ENCODE data around the gene C1orf159.

Gene C1orf159

DNA sequence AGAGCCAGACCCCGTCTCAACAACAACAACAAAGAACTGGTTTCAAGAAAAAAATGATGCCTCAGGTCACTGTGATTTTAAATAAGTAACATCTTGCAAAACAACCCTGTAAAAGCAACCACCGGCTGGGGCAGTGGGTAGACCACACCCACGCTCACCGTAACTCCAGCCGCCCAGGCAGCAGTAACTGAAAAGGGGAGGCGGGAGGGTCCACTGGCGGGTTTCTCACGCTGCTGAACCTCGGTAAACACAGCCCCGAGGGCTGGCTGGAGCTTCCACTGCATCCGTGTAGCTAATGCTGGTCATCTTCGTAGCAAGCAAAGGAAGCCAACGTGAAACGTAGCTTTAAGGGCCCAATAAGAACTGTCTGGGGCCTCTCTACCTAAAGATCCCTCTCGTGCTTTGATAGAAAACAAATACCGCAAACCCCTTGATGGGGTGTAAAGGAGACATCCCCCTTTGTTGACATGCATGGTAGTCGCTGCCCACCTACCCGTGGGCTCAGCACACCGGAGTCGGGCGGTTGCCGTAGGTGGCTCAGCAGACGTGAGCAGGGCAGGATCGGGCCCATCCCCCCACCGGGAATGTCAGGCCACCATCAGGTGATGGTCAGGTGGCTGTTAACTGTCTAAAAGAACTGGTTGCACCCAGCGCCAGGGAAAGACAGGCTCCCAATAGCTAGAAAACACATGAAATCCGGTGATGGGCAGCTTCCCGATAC is 4.2 kb downstream of the C1orf159 start:
- no peak overlapping the region for H3K4me3 ChIP-seq (ENCODE audit: low read depth, low read length)
- POLR2A ChIA-PET, result interaction anchor here (0.5 to 1.0 kb wide), 2 partner anchors 9 to 391 kb away, joined by 3 read pairs; no protein-coding TSS in a partner anchor
- peaks cover 0 to 18% of the 10 kb centered on the region in 2 experiments; a peak in 1 of 3 replicates for H3K36me3 ChIP-seq (ENCODE audit: control insufficient read depth in 2 of 2, insufficient read depth in 1 of 2, low read length in 2 of 2)
- H3K27ac ChIP-seq (ENCODE audit: extremely low read depth, low read depth, low read length), result no peak overlapping the region
- H3K9me3 ChIP-seq (ENCODE audit: control insufficient read depth, insufficient read depth, low read depth, low read length), result no peaks in the 10 kb centered on the region
- H3K4me1 ChIP-seq (ENCODE audit: control insufficient read depth, insufficient read depth, low read length), result no peaks in the 10 kb centered on the region
- TF ChIP-seq ZFHX2 (tag by site-specific recombination; conservative IDR thresholded peaks at IDR 0.05) (peak; percentile 51), EGR2 (tag by site-specific recombination; IDR thresholded peaks at IDR 0.05; ENCODE audit: low read depth) (peak; percentile 76; the same call in 1 of the 2 replicates), WT1 (tag by site-specific recombination; IDR thresholded peaks at IDR 0.05) (no peak)
- CTCF ChIA-PET, result interaction anchor here (0.7 kb wide), 1 partner anchor 14 kb away, joined by 3 read pairs; no protein-coding TSS in a partner anchor

DNA sequence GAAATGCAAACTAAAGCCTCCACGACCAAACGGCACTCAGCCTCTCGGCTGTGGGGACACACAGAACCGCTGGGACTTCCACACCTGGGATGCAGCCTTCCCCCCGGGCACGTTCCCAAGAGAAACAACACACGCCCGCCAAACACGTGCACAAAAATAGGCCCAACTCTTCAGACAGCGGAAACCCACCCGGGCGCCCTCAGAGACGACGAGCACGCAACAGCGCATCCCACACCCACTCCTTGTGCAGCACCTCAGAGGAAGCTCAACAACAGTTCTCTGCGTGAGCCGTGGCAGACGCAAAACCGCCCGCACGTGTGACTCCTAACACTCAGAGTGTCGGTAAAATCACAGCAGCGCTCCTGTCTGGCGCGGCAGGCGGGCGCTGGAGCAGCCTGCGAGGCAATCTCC is 5.3 kb downstream of the C1orf159 start:
- Histone ChIP-seq H3K9me3 (ENCODE audit: control insufficient read depth, insufficient read depth, low read depth, low read length) (no peaks in the 10 kb centered on the region), H3K4me3 (ENCODE audit: low read depth, low read length) (no peak overlapping the region), H3K27ac (ENCODE audit: extremely low read depth, low read depth, low read length) (no peak overlapping the region), H3K4me1 (ENCODE audit: control insufficient read depth, insufficient read depth, low read length) (no peaks in the 10 kb centered on the region), H3K36me3 (ENCODE audit: control insufficient read depth in 2 of 2, insufficient read depth in 1 of 2, low read length in 2 of 2) (peaks cover 0 to 18% of the 10 kb centered on the region in 2 experiments; a peak in 2 of 3 replicates)
- ChIA-PET POLR2A (no interaction called here), CTCF (interaction anchor here (0.7 kb wide), 1 partner anchor 13 kb away, joined by 3 read pairs; no protein-coding TSS in a partner anchor)
- TF ChIP-seq, protein P1, sequence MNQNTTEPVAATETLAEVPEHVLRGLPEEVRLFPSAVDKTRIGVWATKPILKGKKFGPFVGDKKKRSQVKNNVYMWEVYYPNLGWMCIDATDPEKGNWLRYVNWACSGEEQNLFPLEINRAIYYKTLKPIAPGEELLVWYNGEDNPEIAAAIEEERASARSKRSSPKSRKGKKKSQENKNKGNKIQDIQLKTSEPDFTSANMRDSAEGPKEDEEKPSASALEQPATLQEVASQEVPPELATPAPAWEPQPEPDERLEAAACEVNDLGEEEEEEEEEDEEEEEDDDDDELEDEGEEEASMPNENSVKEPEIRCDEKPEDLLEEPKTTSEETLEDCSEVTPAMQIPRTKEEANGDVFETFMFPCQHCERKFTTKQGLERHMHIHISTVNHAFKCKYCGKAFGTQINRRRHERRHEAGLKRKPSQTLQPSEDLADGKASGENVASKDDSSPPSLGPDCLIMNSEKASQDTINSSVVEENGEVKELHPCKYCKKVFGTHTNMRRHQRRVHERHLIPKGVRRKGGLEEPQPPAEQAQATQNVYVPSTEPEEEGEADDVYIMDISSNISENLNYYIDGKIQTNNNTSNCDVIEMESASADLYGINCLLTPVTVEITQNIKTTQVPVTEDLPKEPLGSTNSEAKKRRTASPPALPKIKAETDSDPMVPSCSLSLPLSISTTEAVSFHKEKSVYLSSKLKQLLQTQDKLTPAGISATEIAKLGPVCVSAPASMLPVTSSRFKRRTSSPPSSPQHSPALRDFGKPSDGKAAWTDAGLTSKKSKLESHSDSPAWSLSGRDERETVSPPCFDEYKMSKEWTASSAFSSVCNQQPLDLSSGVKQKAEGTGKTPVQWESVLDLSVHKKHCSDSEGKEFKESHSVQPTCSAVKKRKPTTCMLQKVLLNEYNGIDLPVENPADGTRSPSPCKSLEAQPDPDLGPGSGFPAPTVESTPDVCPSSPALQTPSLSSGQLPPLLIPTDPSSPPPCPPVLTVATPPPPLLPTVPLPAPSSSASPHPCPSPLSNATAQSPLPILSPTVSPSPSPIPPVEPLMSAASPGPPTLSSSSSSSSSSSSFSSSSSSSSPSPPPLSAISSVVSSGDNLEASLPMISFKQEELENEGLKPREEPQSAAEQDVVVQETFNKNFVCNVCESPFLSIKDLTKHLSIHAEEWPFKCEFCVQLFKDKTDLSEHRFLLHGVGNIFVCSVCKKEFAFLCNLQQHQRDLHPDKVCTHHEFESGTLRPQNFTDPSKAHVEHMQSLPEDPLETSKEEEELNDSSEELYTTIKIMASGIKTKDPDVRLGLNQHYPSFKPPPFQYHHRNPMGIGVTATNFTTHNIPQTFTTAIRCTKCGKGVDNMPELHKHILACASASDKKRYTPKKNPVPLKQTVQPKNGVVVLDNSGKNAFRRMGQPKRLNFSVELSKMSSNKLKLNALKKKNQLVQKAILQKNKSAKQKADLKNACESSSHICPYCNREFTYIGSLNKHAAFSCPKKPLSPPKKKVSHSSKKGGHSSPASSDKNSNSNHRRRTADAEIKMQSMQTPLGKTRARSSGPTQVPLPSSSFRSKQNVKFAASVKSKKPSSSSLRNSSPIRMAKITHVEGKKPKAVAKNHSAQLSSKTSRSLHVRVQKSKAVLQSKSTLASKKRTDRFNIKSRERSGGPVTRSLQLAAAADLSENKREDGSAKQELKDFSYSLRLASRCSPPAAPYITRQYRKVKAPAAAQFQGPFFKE (tag by site-specific recombination; IDR thresholded peaks at IDR 0.05; ENCODE audit: borderline replicate concordance), result no peak
- TF ChIP-seq KLF1 (tag by site-specific recombination; IDR thresholded peaks at IDR 0.05) (no peak), ZNF785 (tag by site-specific recombination; IDR thresholded peaks at IDR 0.05) (no peak), ZBTB48 (tag by site-specific recombination; IDR thresholded peaks at IDR 0.05) (no peak), BCL11A (tag by site-specific recombination; IDR thresholded peaks at IDR 0.05; ENCODE audit: low read depth) (no peak), ZNF121 (tag by site-specific recombination; IDR thresholded peaks at IDR 0.05) (no peak)

DNA sequence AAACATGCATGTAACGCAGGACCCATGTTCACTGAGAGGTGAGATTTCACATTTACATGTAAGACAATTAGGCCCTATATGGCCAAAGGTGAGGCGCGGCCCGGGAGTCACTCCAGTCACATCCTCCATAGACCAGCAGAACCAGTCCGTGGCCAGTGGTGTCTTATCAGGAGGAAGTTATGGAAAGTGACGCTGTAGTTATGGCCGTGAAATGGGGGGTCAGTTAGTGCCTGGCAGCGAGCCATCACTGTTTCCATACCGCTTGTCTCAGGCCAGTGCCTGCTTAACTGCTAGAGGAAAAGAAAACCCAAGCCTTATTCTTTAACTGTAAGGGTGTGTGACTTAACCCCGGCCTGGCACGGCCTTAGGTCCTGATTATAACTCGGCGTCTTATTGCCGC is 6.1 kb downstream of the C1orf159 start:
- no peaks in the 10 kb centered on the region for H3K9me3 ChIP-seq (ENCODE audit: control insufficient read depth, insufficient read depth, low read depth, low read length)
- H3K36me3 ChIP-seq (ENCODE audit: control insufficient read depth in 2 of 2, insufficient read depth in 1 of 2, low read length in 2 of 2), result peaks cover 0 to 18% of the 10 kb centered on the region in 2 experiments; a peak in 2 of 3 replicates
- CTCF ChIA-PET, result no interaction called here
- no peak overlapping the region for H3K4me3 ChIP-seq (ENCODE audit: low read depth, low read length)
- POLR2A ChIA-PET, result no interaction called here
- TF ChIP-seq ZNF16 (tag by site-specific recombination; IDR thresholded peaks at IDR 0.05; ENCODE audit: low read depth), result no peak
- TF ChIP-seq ZNF426 (tag by site-specific recombination; IDR thresholded peaks at IDR 0.05), result no peak
- TF ChIP-seq, protein P2, sequence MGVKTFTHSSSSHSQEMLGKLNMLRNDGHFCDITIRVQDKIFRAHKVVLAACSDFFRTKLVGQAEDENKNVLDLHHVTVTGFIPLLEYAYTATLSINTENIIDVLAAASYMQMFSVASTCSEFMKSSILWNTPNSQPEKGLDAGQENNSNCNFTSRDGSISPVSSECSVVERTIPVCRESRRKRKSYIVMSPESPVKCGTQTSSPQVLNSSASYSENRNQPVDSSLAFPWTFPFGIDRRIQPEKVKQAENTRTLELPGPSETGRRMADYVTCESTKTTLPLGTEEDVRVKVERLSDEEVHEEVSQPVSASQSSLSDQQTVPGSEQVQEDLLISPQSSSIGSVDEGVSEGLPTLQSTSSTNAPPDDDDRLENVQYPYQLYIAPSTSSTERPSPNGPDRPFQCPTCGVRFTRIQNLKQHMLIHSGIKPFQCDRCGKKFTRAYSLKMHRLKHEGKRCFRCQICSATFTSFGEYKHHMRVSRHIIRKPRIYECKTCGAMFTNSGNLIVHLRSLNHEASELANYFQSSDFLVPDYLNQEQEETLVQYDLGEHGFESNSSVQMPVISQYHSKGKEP (tag by site-specific recombination; IDR thresholded peaks at IDR 0.05), result no peak
- no peak for TF ChIP-seq ZNF423 (tag by site-specific recombination; IDR thresholded peaks at IDR 0.05)
- no peaks in the 10 kb centered on the region for H3K4me1 ChIP-seq (ENCODE audit: control insufficient read depth, insufficient read depth, low read length)
- H3K27ac ChIP-seq (ENCODE audit: extremely low read depth, low read depth, low read length), result no peak overlapping the region
